ENCODE data around the gene GLRX2.

GRCh38 chr1:193079187-193079586, 26.0 kb downstream of the GLRX2 start:
- TF ChIP-seq, protein P1, sequence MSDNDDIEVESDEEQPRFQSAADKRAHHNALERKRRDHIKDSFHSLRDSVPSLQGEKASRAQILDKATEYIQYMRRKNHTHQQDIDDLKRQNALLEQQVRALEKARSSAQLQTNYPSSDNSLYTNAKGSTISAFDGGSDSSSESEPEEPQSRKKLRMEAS (IDR thresholded peaks at IDR 0.05), result no peak
- TF ChIP-seq CEBPB (IDR thresholded peaks at IDR 0.05; ENCODE audit: low read depth) (no peak), TCF7L2 (IDR thresholded peaks at IDR 0.05; ENCODE audit: borderline replicate concordance, extremely low read depth, insufficient read depth, insufficient read length) (no peak), YY1 (IDR thresholded peaks at IDR 0.05; ENCODE audit: extremely low read depth, insufficient replicate concordance, low read depth, low read length) (no peak), POLR2AphosphoS5 (IDR thresholded peaks at IDR 0.05; ENCODE audit: low read depth, low read length) (no peak)
- TF ChIP-seq, protein P2, sequence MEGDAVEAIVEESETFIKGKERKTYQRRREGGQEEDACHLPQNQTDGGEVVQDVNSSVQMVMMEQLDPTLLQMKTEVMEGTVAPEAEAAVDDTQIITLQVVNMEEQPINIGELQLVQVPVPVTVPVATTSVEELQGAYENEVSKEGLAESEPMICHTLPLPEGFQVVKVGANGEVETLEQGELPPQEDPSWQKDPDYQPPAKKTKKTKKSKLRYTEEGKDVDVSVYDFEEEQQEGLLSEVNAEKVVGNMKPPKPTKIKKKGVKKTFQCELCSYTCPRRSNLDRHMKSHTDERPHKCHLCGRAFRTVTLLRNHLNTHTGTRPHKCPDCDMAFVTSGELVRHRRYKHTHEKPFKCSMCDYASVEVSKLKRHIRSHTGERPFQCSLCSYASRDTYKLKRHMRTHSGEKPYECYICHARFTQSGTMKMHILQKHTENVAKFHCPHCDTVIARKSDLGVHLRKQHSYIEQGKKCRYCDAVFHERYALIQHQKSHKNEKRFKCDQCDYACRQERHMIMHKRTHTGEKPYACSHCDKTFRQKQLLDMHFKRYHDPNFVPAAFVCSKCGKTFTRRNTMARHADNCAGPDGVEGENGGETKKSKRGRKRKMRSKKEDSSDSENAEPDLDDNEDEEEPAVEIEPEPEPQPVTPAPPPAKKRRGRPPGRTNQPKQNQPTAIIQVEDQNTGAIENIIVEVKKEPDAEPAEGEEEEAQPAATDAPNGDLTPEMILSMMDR (IDR thresholded peaks at IDR 0.05 in 2 of 3, conservative IDR thresholded peaks at IDR 0.05 in 1 of 3; ENCODE audit: borderline replicate concordance in 1 of 3, insufficient read depth in 1 of 3, low read depth in 2 of 3, low read length in 2 of 3), result no peak

All from HCT116 (cell line).